ENCODE data around the gene MACROD2.

Gene MACROD2

GRCh38 chr20:15058841-15059240, 1063.5 kb downstream of the MACROD2 start:
- peak; percentile 13 for DNase-seq (ENCODE audit: low spot score)

- DNase-seq (ENCODE audit: low spot score) = no peak
Measured at GRCh38 chr20:15059438-15059837, 1064.1 kb downstream of the MACROD2 start.

GRCh38 chr20:15060265-15061060, 1065.1 kb downstream of the MACROD2 start:
- no peak for DNase-seq (ENCODE audit: low spot score)

GRCh38 chr20:15061061-15061430, 1065.7 kb downstream of the MACROD2 start:
- DNase-seq (ENCODE audit: low spot score) = no peak

GRCh38 chr20:15061955-15062354, 1066.6 kb downstream of the MACROD2 start:
- no peak for DNase-seq (ENCODE audit: low spot score)

- no peak for DNase-seq (ENCODE audit: low spot score)
Measured at GRCh38 chr20:15063081-15063480, 1067.8 kb downstream of the MACROD2 start.

DNA sequence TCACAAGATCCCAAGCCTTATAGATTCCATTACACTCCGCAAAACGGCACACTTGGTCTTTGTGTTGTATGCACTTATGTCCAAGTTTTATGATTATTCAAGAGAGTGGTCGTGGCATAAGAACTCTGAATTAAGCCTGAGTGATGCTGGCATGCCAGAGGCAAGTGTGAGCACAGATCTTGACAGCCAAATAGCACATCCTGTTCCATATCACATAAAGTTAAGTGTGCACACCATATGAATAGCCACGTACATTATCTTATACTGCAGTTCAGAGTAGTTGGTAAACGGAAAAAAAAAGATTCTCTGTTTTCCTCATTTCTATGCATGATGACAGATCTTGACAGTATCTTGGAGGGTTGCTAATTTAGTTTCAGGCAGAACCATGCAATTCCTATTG, 1069.4 kb downstream of the MACROD2 start:
- no peak for DNase-seq (ENCODE audit: low spot score)

GRCh38 chr20:15065794-15066193, 1070.5 kb downstream of the MACROD2 start:
- no peak for DNase-seq (ENCODE audit: low spot score)

GRCh38 chr20:15068486-15068885, 1073.2 kb downstream of the MACROD2 start:
- no peak for DNase-seq (ENCODE audit: low spot score)

DNA sequence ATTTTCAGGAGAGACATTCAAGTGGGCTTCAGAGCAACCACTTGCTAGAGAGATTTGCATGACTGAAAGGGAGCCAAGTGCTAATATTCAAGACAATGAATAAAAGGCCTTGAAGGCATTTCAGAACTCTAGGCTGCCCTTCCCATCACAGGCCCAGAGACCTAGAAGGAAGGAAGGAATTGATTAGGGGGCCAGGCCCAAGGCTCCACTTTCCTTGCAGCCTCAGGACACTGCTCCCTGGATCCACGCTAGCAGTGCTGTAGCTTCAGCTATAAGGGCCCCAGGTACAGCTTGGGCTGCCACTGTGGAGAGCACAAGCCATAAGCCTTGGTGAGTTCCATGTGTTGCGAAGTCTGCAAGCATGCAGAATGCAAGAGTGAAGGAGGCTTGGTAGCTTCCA, 1074.0 kb downstream of the MACROD2 start:
- DNase-seq (ENCODE audit: low spot score) = no peak

- DNase-seq (ENCODE audit: low spot score) = no peak
Measured at GRCh38 chr20:15071085-15071808, 1075.9 kb downstream of the MACROD2 start.

- no peak for DNase-seq (ENCODE audit: low spot score)
Measured at GRCh38 chr20:15072316-15072715, 1077.0 kb downstream of the MACROD2 start.

DNA sequence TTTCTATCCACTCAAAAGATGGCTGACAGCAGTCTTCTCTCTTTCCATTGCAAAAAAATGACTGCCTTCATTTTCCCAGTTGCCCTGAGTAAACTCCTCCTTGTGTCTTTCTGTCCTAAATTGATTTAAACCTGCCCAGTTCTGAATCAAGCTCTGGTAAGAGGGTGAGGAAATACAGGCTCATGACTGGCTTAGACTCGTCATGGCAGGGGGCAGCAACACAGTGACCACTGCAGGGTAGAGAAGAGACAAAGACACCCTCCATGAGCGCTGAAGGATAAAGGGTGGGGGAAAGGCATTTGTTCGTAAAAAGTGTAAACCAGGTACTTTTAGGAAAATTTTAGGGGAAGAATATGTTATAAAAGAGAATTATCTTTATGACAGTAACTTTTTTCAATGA, 1080.3 kb downstream of the MACROD2 start:
- DNase-seq (ENCODE audit: low spot score) = no peak

- DNase-seq (ENCODE audit: low spot score) = no peak
Measured at GRCh38 chr20:15076785-15077184, 1081.5 kb downstream of the MACROD2 start.

DNA sequence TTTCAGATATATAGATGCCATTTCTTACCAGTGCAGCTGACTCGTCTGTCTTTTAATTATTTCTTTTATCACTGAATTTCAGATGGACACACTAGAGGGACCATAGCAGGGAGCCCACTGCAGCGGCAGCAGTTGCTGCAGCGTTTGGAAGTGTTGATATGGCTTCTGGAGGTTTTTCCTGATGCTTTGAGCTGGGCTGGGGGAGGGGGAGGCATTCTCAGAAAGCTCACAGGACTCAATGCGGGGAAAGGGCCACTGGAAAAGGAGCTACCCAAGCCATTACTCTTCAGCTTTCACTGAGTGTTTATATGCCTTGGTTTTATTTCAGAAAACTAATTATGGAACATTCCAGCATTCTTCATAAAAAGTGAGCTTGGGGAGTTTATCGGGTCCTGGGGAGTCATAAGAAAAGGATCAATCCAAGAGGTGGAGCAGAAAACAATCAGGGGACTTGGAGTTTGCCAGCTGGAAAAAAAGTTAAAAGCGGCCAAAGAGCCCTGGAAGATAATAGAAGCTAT, 1082.5 kb downstream of the MACROD2 start:
- DNase-seq (ENCODE audit: low spot score) = no peak

GRCh38 chr20:15079594-15080340, 1084.5 kb downstream of the MACROD2 start:
- DNase-seq (ENCODE audit: low spot score) = no peak

DNA sequence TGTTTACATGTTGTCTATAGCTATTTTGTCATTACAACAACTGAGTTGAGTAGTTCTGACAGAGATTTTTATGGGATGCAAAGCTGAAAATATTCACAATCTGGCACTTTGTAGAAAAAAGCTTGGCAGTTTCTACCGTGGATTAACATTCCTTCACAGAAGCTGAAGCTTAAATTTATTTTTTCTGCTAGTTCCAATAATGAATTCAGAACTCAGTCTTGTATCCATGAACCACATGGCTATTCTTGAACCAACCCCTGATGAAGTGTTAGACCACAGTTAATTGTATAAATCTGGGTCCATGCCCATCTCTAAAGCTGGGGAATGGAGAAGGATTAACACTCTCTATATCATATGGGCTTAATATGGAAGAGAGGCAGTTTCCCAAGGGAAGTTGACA, 1085.9 kb downstream of the MACROD2 start:
- DNase-seq (ENCODE audit: low spot score) = no peak

DNA sequence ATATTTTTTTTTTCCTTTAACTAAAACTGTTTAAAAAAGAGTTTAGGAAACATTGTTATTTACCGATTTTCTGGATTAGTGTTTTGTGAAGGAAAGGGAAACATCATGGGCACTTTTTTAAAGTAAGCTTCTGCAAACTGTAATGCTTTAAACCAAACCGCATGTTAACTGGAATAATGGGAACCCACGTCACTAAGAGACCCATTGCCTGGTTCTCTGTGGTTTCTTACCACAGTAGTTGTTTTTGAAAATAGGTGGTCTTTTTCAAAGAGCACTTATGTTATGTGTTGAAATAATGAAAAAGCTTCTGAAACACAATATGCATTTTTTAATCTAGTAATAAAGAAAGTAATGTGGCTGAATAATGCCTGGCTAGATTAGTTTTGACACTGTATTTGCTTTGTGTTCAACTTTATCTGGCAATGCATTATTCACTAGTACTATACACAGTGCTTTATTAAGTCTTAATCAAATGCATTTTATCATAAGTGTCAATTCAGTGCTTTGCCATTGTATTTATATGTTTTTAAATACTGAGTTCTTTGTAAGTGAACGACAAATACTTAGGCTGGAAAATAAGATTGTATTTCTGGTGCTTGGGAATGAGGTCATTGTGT, 1096.2 kb downstream of the MACROD2 start:
- no peak for DNase-seq (ENCODE audit: low spot score)

GRCh38 chr20:15098351-15098750, 1103.0 kb downstream of the MACROD2 start:
- no peak for DNase-seq (ENCODE audit: low spot score)

DNA sequence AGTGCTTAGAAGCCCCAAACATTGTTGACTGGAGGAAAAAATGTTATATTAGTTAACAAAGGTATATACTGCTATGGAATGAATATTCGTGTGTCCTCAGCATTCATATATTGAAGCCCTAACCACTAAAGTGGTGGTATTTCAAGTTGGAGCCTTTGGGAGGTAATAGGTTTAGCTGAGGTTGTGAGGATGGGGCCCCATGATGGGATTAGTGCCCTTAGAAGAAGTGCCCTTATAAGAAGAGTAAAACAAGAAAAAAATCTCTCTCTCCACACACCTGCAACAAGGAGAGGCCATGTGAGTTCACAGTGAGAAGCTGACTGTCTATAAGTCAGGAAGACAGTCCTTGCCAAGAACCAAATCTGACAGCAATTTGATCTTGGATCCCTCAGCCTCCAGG, 1103.8 kb downstream of the MACROD2 start:
- no peak for DNase-seq (ENCODE audit: low spot score)

- no peak for DNase-seq (ENCODE audit: low spot score)
Measured at GRCh38 chr20:15100506-15101160, 1105.3 kb downstream of the MACROD2 start.

DNA sequence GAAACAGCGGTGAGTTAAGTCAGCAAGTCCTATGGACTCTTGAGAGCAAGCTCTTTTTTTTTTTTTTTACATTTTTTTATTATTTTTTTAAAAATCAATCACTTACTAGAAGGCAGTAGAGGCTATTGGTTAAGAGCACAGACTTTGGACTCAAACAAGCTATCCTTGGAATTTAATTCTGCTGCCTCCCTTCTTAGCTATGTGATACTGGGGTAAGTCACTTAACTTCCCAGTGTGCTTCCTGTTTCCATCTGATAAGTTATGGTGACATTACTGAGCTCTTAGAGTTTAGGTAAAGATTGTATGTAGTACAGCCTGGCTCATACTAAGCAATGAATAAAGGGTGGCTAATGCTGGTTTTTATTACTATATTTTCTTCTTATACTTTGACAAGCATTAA, 1112.6 kb downstream of the MACROD2 start:
- no peak for DNase-seq (ENCODE audit: low spot score)
